Liver (tissue), 9 donors: Measurements from ENCODE around the gene TDRD7. TPM values are rescaled to one million over a fixed set of nuclear protein-coding genes. Genes with fewer than 3 reads are reported as not detected.

Source experiments
- DNase-seq: peaks from one replicate; pipeline ENCODE4 v3.0.0-alpha.2; 2017; ENCODE audit warnings: low spot score
- H3K27ac ChIP-seq, 2 donors: one replicate each; pipeline ENCODE4 v1.7.0; 2013; ENCODE audit warnings: inconsistent platforms in 2 of 2, low read length in 2 of 2, control low read depth in 1 of 2, low read depth in 1 of 2, mild to moderate bottlenecking in 1 of 2
- H3K27me3 ChIP-seq, 4 donors: one replicate each; pipeline versions ENCODE4 v1.6.1 to v1.7.0; 2013; ENCODE audit warnings: low read length in 3 of 4, inconsistent platforms in 1 of 4, mild to moderate bottlenecking in 1 of 4, moderate library complexity in 1 of 4; ENCODE audit not compliant: control insufficient read depth in 4 of 4, insufficient read depth in 4 of 4
- H3K36me3 ChIP-seq, 4 donors: one replicate each; pipeline versions ENCODE4 v1.6.1 to v1.7.0; 2013; ENCODE audit warnings: low read length in 3 of 4, mild to moderate bottlenecking in 3 of 4, low read depth in 1 of 4, moderate library complexity in 1 of 4; ENCODE audit not compliant: control insufficient read depth in 4 of 4, insufficient read depth in 3 of 4
- H3K4me1 ChIP-seq, 4 donors: one replicate each; pipeline versions ENCODE4 v1.6.1 to v1.7.0; 2013; ENCODE audit warnings: low read length in 3 of 4, mild to moderate bottlenecking in 3 of 4, moderate library complexity in 1 of 4; ENCODE audit not compliant: control insufficient read depth in 4 of 4, insufficient read depth in 4 of 4
- H3K4me3 ChIP-seq, 3 donors: one replicate each; pipeline versions ENCODE4 v1.6.1 to v1.7.0; 2013; ENCODE audit warnings: low read length in 3 of 3, control low read depth in 1 of 3, low read depth in 1 of 3, mild to moderate bottlenecking in 1 of 3
- H3K9ac ChIP-seq, 2 donors: one replicate each; pipeline ENCODE4 v1.7.0; 2013; ENCODE audit warnings: low read length in 2 of 2, mild to moderate bottlenecking in 2 of 2, moderate library complexity in 2 of 2, control low read depth in 1 of 2, low read depth in 1 of 2
- H3K9me3 ChIP-seq, 4 donors: one replicate each; pipeline versions ENCODE4 v1.6.1 to v1.7.0; 2013; ENCODE audit warnings: low read length in 3 of 4; ENCODE audit not compliant: control insufficient read depth in 4 of 4
- EGR1 ChIP-seq, 2 donors: IDR thresholded peaks; 2 replicates each; pipeline ENCODE4 v1.6.1; 2016 to 2018; ENCODE audit warnings: antibody characterized with exemption in 2 of 2, low read depth in 2 of 2
- FOXA1 ChIP-seq: IDR thresholded peaks from 2 replicates; pipeline ENCODE4 v1.6.1; 2016; ENCODE audit warnings: antibody characterized with exemption
- FOXA2 ChIP-seq: IDR thresholded peaks from 2 replicates; pipeline ENCODE4 v1.6.1; 2016; ENCODE audit warnings: antibody characterized with exemption
- GABPA ChIP-seq, 2 donors: IDR thresholded peaks in 1 of 2; conservative IDR thresholded peaks in 1 of 2; 2 replicates each; pipeline ENCODE4 v1.6.1; 2016; ENCODE audit warnings: antibody characterized with exemption in 2 of 2, mild to moderate bottlenecking in 1 of 2, moderate library complexity in 1 of 2
- HNF4A ChIP-seq, 2 donors: conservative IDR thresholded peaks; 2 replicates each; pipeline ENCODE4 v1.6.1; 2016; ENCODE audit warnings: antibody characterized with exemption in 2 of 2, mild to moderate bottlenecking in 2 of 2
- HNF4G ChIP-seq: IDR thresholded peaks from 2 replicates; pipeline ENCODE4 v1.6.1; 2016; ENCODE audit warnings: antibody characterized with exemption
- JUND ChIP-seq, 2 donors: IDR thresholded peaks; 2 replicates each; pipeline ENCODE4 v1.6.1; 2016; ENCODE audit warnings: antibody characterized with exemption in 2 of 2
- NR2F2 ChIP-seq: IDR thresholded peaks from 2 replicates; pipeline ENCODE4 v1.6.1; 2016; ENCODE audit warnings: antibody characterized with exemption
- RAD21 ChIP-seq, 2 donors: IDR thresholded peaks; 2 replicates each; pipeline ENCODE4 v1.6.1; 2016; ENCODE audit warnings: antibody characterized with exemption in 2 of 2, mild to moderate bottlenecking in 2 of 2
- RXRA ChIP-seq, 2 donors: IDR thresholded peaks; 2 replicates each; pipeline ENCODE4 v1.6.1; 2017 to 2018; ENCODE audit warnings: antibody characterized with exemption in 2 of 2, mild to moderate bottlenecking in 1 of 2
- SP1 ChIP-seq: IDR thresholded peaks from 2 replicates; pipeline ENCODE4 v1.6.1; 2018; ENCODE audit warnings: antibody characterized with exemption, mild to moderate bottlenecking
- TAF1 ChIP-seq: conservative IDR thresholded peaks from 2 replicates; pipeline ENCODE4 v1.6.1; 2016; ENCODE audit warnings: antibody characterized with exemption, mild to moderate bottlenecking
- YY1 ChIP-seq: IDR thresholded peaks from 2 replicates; pipeline ENCODE4 v1.6.1; 2016; ENCODE audit warnings: antibody characterized with exemption, mild to moderate bottlenecking
- WGBS: extraction: QIAGEN DNeasy Blood & Tissue Kit; methylation state at CpG from one replicate; pipeline ENCODE4 v1.1.7; 2013; 5-methylcytosine and 5-hydroxymethylcytosine counted together
- polyA plus RNA-seq, 2 donors: library from polyadenylated mRNA; stranded (reverse) in 1 of 2; unstranded in 1 of 2; fragments of 200-250 nt in 1 of 2; fragments of >200 nt in 1 of 2; fragmentation: Nextera tagmentation in 1 of 2; extraction: Ambion mirVana in 1 of 2; gene quantifications; one replicate each; pipeline versions ENCODE4 v1.2.1 to v1.2.3, GENCODE V29; 2013 to 2015
- total RNA-seq, 2 donors: library from RNA; depleted of rRNA; stranded (reverse); fragments of >200 nt; gene quantifications; one replicate each; pipeline ENCODE4 v1.2.3, GENCODE V29; 2014
- TF ChIP-seq, protein P1 (sequence below): IDR thresholded peaks from 2 replicates; pipeline ENCODE4 v1.6.1; 2016; ENCODE audit warnings: antibody characterized with exemption, mild to moderate bottlenecking
- TF ChIP-seq, protein P2 (sequence below): IDR thresholded peaks from 2 replicates; pipeline ENCODE4 v1.6.1; 2016; ENCODE audit warnings: antibody characterized with exemption
- TF ChIP-seq, protein P3 (sequence below): IDR thresholded peaks from 2 replicates; pipeline ENCODE4 v1.6.1; 2016; ENCODE audit warnings: antibody characterized with exemption
- TF ChIP-seq, protein P4 (sequence below): IDR thresholded peaks from 2 replicates; pipeline ENCODE4 v1.6.1; 2016; ENCODE audit warnings: antibody characterized with exemption
- TF ChIP-seq, protein P5 (sequence below): fragments of 150-350 bp; IDR thresholded peaks from 2 replicates; pipeline ENCODE4 v1.5.1; 2017; ENCODE audit warnings: improper control_type of control experiment, low read depth, low read length; ENCODE audit not compliant: missing input control
- donor health status: healthy.
- donor health status: healthy.
- donor health status: healthy.
- donor health status: healthy.
- donor health status: healthy.

The TDRD7 gene
- total and polyA plus RNA-seq, 4 donors = 3.6 to 6.9 (median 5.4) TPM

DNA sequence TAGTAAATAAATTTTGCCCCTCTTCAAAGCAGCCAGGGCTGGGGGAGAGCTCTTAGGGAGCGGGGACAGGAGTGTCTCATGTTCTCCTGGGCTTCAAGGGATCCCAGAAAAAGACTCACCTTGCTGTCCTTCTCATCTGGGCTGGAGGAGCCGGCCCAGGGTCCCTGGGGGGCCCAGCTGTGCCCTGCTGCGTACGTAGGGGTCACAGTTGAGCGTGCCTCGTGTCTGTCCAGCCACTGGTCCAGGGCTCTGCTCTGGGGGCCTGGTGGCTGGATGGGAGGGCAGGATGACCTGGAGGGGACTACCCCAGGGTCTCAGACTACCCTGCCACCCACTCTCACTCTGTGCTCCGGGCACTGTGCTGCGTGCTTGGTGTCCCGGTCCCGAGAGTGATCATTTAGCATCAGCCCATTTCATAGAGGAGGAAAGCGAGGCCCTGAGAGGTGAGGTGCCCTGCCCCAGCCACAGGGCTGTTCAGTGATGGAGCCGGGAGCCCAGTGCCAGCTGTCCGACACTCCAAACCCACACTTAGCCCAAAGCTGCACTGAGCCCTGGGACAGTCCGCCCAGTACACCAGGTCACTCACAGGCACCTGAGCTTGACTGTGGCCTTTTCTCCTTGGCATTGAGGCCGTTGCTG lies 26.2 kb upstream of the TDRD7 start:
- TF ChIP-seq FOXA1 = no peak
- TF ChIP-seq JUND (IDR thresholded peaks at IDR 0.05) = no peak
- TF ChIP-seq TAF1 = no peak
- TF ChIP-seq EGR1 (IDR thresholded peaks at IDR 0.05; ENCODE audit: low read depth in 2 of 2) = no peak
- TF ChIP-seq RAD21 (IDR thresholded peaks at IDR 0.05) = no peak
- TF ChIP-seq, protein P1, sequence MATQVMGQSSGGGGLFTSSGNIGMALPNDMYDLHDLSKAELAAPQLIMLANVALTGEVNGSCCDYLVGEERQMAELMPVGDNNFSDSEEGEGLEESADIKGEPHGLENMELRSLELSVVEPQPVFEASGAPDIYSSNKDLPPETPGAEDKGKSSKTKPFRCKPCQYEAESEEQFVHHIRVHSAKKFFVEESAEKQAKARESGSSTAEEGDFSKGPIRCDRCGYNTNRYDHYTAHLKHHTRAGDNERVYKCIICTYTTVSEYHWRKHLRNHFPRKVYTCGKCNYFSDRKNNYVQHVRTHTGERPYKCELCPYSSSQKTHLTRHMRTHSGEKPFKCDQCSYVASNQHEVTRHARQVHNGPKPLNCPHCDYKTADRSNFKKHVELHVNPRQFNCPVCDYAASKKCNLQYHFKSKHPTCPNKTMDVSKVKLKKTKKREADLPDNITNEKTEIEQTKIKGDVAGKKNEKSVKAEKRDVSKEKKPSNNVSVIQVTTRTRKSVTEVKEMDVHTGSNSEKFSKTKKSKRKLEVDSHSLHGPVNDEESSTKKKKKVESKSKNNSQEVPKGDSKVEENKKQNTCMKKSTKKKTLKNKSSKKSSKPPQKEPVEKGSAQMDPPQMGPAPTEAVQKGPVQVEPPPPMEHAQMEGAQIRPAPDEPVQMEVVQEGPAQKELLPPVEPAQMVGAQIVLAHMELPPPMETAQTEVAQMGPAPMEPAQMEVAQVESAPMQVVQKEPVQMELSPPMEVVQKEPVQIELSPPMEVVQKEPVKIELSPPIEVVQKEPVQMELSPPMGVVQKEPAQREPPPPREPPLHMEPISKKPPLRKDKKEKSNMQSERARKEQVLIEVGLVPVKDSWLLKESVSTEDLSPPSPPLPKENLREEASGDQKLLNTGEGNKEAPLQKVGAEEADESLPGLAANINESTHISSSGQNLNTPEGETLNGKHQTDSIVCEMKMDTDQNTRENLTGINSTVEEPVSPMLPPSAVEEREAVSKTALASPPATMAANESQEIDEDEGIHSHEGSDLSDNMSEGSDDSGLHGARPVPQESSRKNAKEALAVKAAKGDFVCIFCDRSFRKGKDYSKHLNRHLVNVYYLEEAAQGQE = no peak
- no peak for TF ChIP-seq YY1
- TF ChIP-seq SP1 = no peak
- TF ChIP-seq RXRA (IDR thresholded peaks at IDR 0.05) = no peak
- TF ChIP-seq NR2F2 = no peak
- TF ChIP-seq GABPA (IDR thresholded peaks at IDR 0.05 in 1 of 2, conservative IDR thresholded peaks at IDR 0.05 in 1 of 2) = no peak
- no peak for TF ChIP-seq FOXA2
- TF ChIP-seq, protein P2, sequence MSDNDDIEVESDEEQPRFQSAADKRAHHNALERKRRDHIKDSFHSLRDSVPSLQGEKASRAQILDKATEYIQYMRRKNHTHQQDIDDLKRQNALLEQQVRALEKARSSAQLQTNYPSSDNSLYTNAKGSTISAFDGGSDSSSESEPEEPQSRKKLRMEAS = no peak
- no peak for TF ChIP-seq HNF4G
- TF ChIP-seq, protein P3, sequence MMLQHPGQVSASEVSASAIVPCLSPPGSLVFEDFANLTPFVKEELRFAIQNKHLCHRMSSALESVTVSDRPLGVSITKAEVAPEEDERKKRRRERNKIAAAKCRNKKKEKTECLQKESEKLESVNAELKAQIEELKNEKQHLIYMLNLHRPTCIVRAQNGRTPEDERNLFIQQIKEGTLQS = no peak
- TF ChIP-seq, protein P4, sequence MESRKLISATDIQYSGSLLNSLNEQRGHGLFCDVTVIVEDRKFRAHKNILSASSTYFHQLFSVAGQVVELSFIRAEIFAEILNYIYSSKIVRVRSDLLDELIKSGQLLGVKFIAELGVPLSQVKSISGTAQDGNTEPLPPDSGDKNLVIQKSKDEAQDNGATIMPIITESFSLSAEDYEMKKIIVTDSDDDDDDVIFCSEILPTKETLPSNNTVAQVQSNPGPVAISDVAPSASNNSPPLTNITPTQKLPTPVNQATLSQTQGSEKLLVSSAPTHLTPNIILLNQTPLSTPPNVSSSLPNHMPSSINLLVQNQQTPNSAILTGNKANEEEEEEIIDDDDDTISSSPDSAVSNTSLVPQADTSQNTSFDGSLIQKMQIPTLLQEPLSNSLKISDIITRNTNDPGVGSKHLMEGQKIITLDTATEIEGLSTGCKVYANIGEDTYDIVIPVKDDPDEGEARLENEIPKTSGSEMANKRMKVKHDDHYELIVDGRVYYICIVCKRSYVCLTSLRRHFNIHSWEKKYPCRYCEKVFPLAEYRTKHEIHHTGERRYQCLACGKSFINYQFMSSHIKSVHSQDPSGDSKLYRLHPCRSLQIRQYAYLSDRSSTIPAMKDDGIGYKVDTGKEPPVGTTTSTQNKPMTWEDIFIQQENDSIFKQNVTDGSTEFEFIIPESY = no peak
- no peak for TF ChIP-seq HNF4A (conservative IDR thresholded peaks at IDR 0.05)
- TF ChIP-seq, protein P5, sequence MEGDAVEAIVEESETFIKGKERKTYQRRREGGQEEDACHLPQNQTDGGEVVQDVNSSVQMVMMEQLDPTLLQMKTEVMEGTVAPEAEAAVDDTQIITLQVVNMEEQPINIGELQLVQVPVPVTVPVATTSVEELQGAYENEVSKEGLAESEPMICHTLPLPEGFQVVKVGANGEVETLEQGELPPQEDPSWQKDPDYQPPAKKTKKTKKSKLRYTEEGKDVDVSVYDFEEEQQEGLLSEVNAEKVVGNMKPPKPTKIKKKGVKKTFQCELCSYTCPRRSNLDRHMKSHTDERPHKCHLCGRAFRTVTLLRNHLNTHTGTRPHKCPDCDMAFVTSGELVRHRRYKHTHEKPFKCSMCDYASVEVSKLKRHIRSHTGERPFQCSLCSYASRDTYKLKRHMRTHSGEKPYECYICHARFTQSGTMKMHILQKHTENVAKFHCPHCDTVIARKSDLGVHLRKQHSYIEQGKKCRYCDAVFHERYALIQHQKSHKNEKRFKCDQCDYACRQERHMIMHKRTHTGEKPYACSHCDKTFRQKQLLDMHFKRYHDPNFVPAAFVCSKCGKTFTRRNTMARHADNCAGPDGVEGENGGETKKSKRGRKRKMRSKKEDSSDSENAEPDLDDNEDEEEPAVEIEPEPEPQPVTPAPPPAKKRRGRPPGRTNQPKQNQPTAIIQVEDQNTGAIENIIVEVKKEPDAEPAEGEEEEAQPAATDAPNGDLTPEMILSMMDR = no peak
- no peaks in the 10 kb centered on the region for H3K36me3 ChIP-seq
- H3K4me1 ChIP-seq = peaks cover 1 to 27% (median 16%) of the 10 kb centered on the region in 4 donors
- H3K27me3 ChIP-seq = no peaks in the 10 kb centered on the region
- H3K27ac ChIP-seq = no peak overlapping the region
- no peaks in the 10 kb centered on the region for H3K9me3 ChIP-seq
- no peak for DNase-seq
- WGBS = 93% methylated on average over 15 of the region's 15 CpGs
- H3K9ac ChIP-seq = no peak overlapping the region
- H3K4me3 ChIP-seq = no peak overlapping the region
